WTC11 (cell line): Measurements from ENCODE around the gene C1QTNF12. TPM values are rescaled to one million over a fixed set of nuclear protein-coding genes. Genes with fewer than 3 reads are reported as not detected.

Experiments used
- ATAC-seq: fragments of 200-7000 bp; cut with Tn5 transposase; 2 replicates; pipeline ENCODE4 v1.10.0; 2021; ENCODE audit warnings: mild to moderate bottlenecking, moderate library complexity
- CTCF ChIA-PET: fragments of 300-600 bp; sonication (Branson Sonifier 250); formaldehyde crosslinking; loops from one replicate; lab custom pipeline; 2021; ENCODE audit warnings: antibody characterized with exemption; lab: Charles Lee
- POLR2A ChIA-PET: fragments of 350-600 bp; sonication (Branson Sonifier 250); formaldehyde crosslinking; loops from one replicate; lab custom pipeline; 2021; ENCODE audit warnings: antibody characterized with exemption; lab: Charles Lee
- DNase-seq: peaks from one replicate; pipeline ENCODE4 v3.0.0; 2021; ENCODE audit warnings: low spot score
- H3K27ac Mint-ChIP-seq: 2 replicates; pipeline ENCODE4 v1.8.0; 2021; ENCODE audit warnings: mixed read lengths
- H3K27me3 Mint-ChIP-seq: 2 replicates; pipeline ENCODE4 v1.8.0; 2021; ENCODE audit warnings: low read depth, mild to moderate bottlenecking, moderate library complexity, mixed read lengths
- H3K36me3 Mint-ChIP-seq: 2 replicates; pipeline ENCODE4 v1.8.0; 2021; ENCODE audit warnings: mixed read lengths
- H3K4me1 Mint-ChIP-seq: 2 replicates; pipeline ENCODE4 v1.8.0; 2022; ENCODE audit warnings: mixed read lengths
- H3K4me3 Mint-ChIP-seq: 2 replicates; pipeline ENCODE4 v1.8.0; 2021; ENCODE audit warnings: mild to moderate bottlenecking, moderate library complexity, mixed read lengths
- H3K9me3 Mint-ChIP-seq: 2 replicates; pipeline ENCODE4 v1.8.0; 2021; ENCODE audit warnings: mixed read lengths
- FOXJ3 ChIP-seq: sonication (generic); formaldehyde crosslinking; IDR thresholded peaks from 2 replicates; pipeline ENCODE4 v1.9.0; 2021; ENCODE audit warnings: missing genetic modification reagents, mild to moderate bottlenecking, borderline replicate concordance
- FOXP1 ChIP-seq: sonication (generic); formaldehyde crosslinking; IDR thresholded peaks from 2 replicates; pipeline ENCODE4 v1.8.0; 2022; ENCODE audit warnings: missing genetic modification reagents, mild to moderate bottlenecking, moderate library complexity, borderline replicate concordance
- GABPB1 ChIP-seq: sonication (generic); formaldehyde crosslinking; IDR thresholded peaks from 2 replicates; pipeline ENCODE4 v1.8.1; 2023; ENCODE audit warnings: mild to moderate bottlenecking, missing genetic modification reagents
- GTF2I ChIP-seq: fragments of 250-450 bp; sonication (Bioruptor Pico); conservative IDR thresholded peaks from 2 replicates; pipeline ENCODE4 v1.4.0; 2021; ENCODE audit warnings: mild to moderate bottlenecking
- HMGA2 ChIP-seq: fragments of 250-450 bp; sonication (Bioruptor Pico); IDR thresholded peaks from 2 replicates; pipeline ENCODE4 v1.4.0; 2021; ENCODE audit warnings: mild to moderate bottlenecking, moderate library complexity
- KAT7 ChIP-seq: sonication (generic); formaldehyde crosslinking; IDR thresholded peaks from 2 replicates; pipeline ENCODE4 v1.8.1; 2023; ENCODE audit warnings: missing genetic modification reagents, mild to moderate bottlenecking, borderline replicate concordance
- NFYB ChIP-seq: sonication (generic); formaldehyde crosslinking; conservative IDR thresholded peaks from 2 replicates; pipeline ENCODE4 v1.8.0; 2022; ENCODE audit warnings: low read depth, missing genetic modification reagents
- NR1H2 ChIP-seq: sonication (generic); formaldehyde crosslinking; IDR thresholded peaks from 2 replicates; pipeline ENCODE4 v1.9.0; 2021; ENCODE audit warnings: mild to moderate bottlenecking, moderate library complexity, missing genetic modification reagents
- NR3C1 ChIP-seq: sonication (generic); formaldehyde crosslinking; conservative IDR thresholded peaks from 2 replicates; pipeline ENCODE4 v1.8.1; 2023; ENCODE audit warnings: low read depth, mild to moderate bottlenecking, missing genetic modification reagents
- RORB ChIP-seq: fragments of 250-450 bp; sonication (Bioruptor Pico); IDR thresholded peaks from 2 replicates; pipeline ENCODE4 v1.9.0; 2021; ENCODE audit warnings: mild to moderate bottlenecking
- SMAD3 ChIP-seq: sonication (generic); formaldehyde crosslinking; IDR thresholded peaks from 2 replicates; pipeline ENCODE4 v1.8.0; 2022; ENCODE audit warnings: missing genetic modification reagents, mild to moderate bottlenecking, borderline replicate concordance
- TCF7 ChIP-seq: sonication (generic); formaldehyde crosslinking; IDR thresholded peaks from 2 replicates; pipeline ENCODE4 v1.8.0; 2022; ENCODE audit warnings: mild to moderate bottlenecking, low read depth, missing genetic modification reagents, moderate library complexity
- TEAD1 ChIP-seq: sonication (generic); formaldehyde crosslinking; IDR thresholded peaks from 2 replicates; pipeline ENCODE4 v1.8.0; 2022; ENCODE audit warnings: mild to moderate bottlenecking, missing genetic modification reagents
- TP53 ChIP-seq: sonication (generic); formaldehyde crosslinking; IDR thresholded peaks from 2 replicates; pipeline ENCODE4 v1.8.1; 2023; ENCODE audit warnings: mild to moderate bottlenecking, missing genetic modification reagents
- ZBTB21 ChIP-seq: sonication (generic); formaldehyde crosslinking; IDR thresholded peaks from 2 replicates; pipeline ENCODE4 v1.8.1; 2023; ENCODE audit warnings: mild to moderate bottlenecking, missing genetic modification reagents, borderline replicate concordance
- ZNF219 ChIP-seq: sonication (generic); formaldehyde crosslinking; IDR thresholded peaks from 2 replicates; pipeline ENCODE4 v1.8.0; 2023; ENCODE audit warnings: missing genetic modification reagents, mild to moderate bottlenecking, borderline replicate concordance
- ZNF396 ChIP-seq: fragments of 250-450 bp; sonication (Bioruptor Pico); IDR thresholded peaks from 2 replicates; pipeline ENCODE4 v1.8.0; 2021; ENCODE audit warnings: mild to moderate bottlenecking, moderate library complexity, borderline replicate concordance
- total RNA-seq: library from RNA; stranded (reverse); gene quantifications from 3 replicates; pipeline ENCODE4 v1.2.3, GENCODE V29; 2021
- TF ChIP-seq, protein P1 (sequence below): sonication (generic); formaldehyde crosslinking; IDR thresholded peaks from 2 replicates; pipeline ENCODE4 v1.8.1; 2023; ENCODE audit warnings: mild to moderate bottlenecking, moderate library complexity, missing genetic modification reagents
- TF ChIP-seq, protein P2 (sequence below): sonication (generic); formaldehyde crosslinking; IDR thresholded peaks from 2 replicates; pipeline ENCODE4 v1.8.1; 2023; ENCODE audit warnings: mild to moderate bottlenecking, missing genetic modification reagents, moderate library complexity
- TF ChIP-seq, protein P3 (sequence below): sonication (generic); formaldehyde crosslinking; IDR thresholded peaks from 2 replicates; pipeline ENCODE4 v1.8.1; 2022; ENCODE audit warnings: mild to moderate bottlenecking, moderate library complexity, missing genetic modification reagents
- TF ChIP-seq, protein P4 (sequence below): fragments of 250-450 bp; sonication (Bioruptor Pico); IDR thresholded peaks from 2 replicates; pipeline ENCODE4 v1.9.0; 2021; ENCODE audit warnings: mild to moderate bottlenecking
- TF ChIP-seq, protein P5 (sequence below): fragments of 200-600 bp; IDR thresholded peaks from 2 replicates; pipeline ENCODE4 v1.8.0; 2022; ENCODE audit warnings: antibody characterized with exemption
- TF ChIP-seq, protein P6 (sequence below): sonication (generic); formaldehyde crosslinking; IDR thresholded peaks from 2 replicates; pipeline ENCODE4 v1.8.0; 2022; ENCODE audit warnings: mild to moderate bottlenecking, missing genetic modification reagents
- TF ChIP-seq, protein P7 (sequence below): fragments of 250-450 bp; sonication (Bioruptor Pico); IDR thresholded peaks from 2 replicates; pipeline ENCODE4 v2.1.2; 2022; ENCODE audit warnings: mild to moderate bottlenecking, moderate library complexity

The C1QTNF12 gene
- total RNA-seq, 1 experiment from 2014 or later = 10.3 TPM

DNA sequence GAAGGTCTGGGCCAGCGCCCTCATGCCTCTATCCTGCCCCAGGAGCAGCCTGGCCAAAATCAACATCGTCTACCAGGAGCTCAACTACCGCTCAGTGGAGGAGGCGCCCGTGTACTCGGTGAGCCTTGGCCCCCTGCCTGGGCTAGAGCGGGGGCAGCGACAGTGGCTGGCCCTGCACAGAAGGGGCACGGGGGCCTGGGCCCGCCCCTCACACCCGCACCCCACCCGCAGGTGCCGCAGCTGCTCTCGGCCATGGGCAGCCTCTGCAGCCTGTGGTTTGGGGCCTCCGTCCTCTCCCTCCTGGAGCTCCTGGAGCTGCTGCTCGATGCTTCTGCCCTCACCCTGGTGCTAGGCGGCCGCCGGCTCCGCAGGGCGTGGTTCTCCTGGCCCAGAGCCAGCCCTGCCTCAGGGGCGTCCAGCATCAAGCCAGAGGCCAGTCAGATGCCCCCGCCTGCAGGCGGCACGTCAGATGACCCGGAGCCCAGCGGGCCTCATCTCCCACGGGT lies 44.6 kb upstream of the C1QTNF12 start:
- no peak for ATAC-seq
- no peak overlapping the region for H3K27ac Mint-ChIP-seq
- peaks cover 4% of the 10 kb centered on the region; the same call in 1 of the 2 replicates for H3K4me1 Mint-ChIP-seq
- no peak overlapping the region for H3K4me3 Mint-ChIP-seq
- POLR2A ChIA-PET = interaction anchor here (1.1 kb wide), 1 partner anchor 17 kb away, joined by 5 read pairs; the partner anchor contains the start of gene UBE2J2
- H3K36me3 Mint-ChIP-seq = no peaks in the 10 kb centered on the region
- DNase-seq = no peak
- CTCF ChIA-PET = interaction anchor here (0.6 to 4.3 kb wide), 48 partner anchors 8 to 883 kb away, joined by 3 to 81 read pairs (median 5); partner anchors contain the start of genes B3GALT6, C1QTNF12, C1orf159 and PLEKHN1
- H3K27me3 Mint-ChIP-seq = no peaks in the 10 kb centered on the region
- H3K9me3 Mint-ChIP-seq = no peaks in the 10 kb centered on the region
- TF ChIP-seq TCF7 (CRISPR knock-in tag) = no peak
- no peak for TF ChIP-seq SMAD3
- TF ChIP-seq ZBTB21 (CRISPR knock-in tag) = no peak
- TF ChIP-seq, protein P1, sequence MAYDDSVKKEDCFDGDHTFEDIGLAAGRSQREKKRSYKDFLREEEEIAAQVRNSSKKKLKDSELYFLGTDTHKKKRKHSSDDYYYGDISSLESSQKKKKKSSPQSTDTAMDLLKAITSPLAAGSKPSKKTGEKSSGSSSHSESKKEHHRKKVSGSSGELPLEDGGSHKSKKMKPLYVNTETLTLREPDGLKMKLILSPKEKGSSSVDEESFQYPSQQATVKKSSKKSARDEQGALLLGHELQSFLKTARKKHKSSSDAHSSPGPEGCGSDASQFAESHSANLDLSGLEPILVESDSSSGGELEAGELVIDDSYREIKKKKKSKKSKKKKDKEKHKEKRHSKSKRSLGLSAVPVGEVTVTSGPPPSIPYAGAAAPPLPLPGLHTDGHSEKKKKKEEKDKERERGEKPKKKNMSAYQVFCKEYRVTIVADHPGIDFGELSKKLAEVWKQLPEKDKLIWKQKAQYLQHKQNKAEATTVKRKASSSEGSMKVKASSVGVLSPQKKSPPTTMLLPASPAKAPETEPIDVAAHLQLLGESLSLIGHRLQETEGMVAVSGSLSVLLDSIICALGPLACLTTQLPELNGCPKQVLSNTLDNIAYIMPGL (CRISPR knock-in tag) = no peak
- TF ChIP-seq TEAD1 (CRISPR knock-in tag) = no peak
- TF ChIP-seq, protein P2, sequence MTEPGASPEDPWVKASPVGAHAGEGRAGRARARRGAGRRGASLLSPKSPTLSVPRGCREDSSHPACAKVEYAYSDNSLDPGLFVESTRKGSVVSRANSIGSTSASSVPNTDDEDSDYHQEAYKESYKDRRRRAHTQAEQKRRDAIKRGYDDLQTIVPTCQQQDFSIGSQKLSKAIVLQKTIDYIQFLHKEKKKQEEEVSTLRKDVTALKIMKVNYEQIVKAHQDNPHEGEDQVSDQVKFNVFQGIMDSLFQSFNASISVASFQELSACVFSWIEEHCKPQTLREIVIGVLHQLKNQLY (CRISPR knock-in tag) = no peak
- TF ChIP-seq ZNF219 = no peak
- TF ChIP-seq NR1H2 = no peak
- TF ChIP-seq KAT7 (CRISPR knock-in tag) = no peak
- no peak for TF ChIP-seq GTF2I (CRISPR knock-in tag)
- no peak for TF ChIP-seq NFYB (CRISPR knock-in tag)
- no peak for TF ChIP-seq FOXJ3
- no peak for TF ChIP-seq TP53 (CRISPR knock-in tag)
- TF ChIP-seq GABPB1 (CRISPR knock-in tag) = no peak
- TF ChIP-seq, protein P3, sequence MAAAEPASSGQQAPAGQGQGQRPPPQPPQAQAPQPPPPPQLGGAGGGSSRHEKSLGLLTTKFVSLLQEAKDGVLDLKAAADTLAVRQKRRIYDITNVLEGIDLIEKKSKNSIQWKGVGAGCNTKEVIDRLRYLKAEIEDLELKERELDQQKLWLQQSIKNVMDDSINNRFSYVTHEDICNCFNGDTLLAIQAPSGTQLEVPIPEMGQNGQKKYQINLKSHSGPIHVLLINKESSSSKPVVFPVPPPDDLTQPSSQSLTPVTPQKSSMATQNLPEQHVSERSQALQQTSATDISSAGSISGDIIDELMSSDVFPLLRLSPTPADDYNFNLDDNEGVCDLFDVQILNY (CRISPR knock-in tag) = no peak
- TF ChIP-seq, protein P4, sequence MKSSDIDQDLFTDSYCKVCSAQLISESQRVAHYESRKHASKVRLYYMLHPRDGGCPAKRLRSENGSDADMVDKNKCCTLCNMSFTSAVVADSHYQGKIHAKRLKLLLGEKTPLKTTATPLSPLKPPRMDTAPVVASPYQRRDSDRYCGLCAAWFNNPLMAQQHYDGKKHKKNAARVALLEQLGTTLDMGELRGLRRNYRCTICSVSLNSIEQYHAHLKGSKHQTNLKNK (CRISPR knock-in tag) = no peak

DNA sequence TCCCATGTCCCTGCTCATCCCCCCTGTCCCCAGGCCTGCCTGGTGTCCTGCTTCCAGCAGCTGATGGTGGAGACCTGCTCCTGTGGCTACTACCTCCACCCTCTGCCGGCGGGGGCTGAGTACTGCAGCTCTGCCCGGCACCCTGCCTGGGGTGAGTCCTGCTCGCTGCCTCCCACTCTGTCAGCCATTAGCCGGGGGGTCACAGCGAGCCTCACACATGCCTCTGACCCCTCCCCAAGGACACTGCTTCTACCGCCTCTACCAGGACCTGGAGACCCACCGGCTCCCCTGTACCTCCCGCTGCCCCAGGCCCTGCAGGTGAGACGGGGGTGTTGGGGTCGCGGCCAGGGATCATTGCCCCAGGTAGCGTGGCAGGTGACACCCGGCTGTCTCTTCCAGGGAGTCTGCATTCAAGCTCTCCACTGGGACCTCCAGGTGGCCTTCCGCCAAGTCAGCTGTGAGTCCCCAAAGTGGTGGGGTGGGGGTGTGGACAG lies 43.8 kb upstream of the C1QTNF12 start:
- DNase-seq = peak; percentile 88
- peak; percentile 25 for ATAC-seq
- Mint-ChIP-seq H3K4me3 (no peak overlapping the region), H3K36me3 (no peaks in the 10 kb centered on the region), H3K9me3 (no peaks in the 10 kb centered on the region), H3K4me1 (peaks cover 4% of the 10 kb centered on the region; the same call in 1 of the 2 replicates), H3K27me3 (no peaks in the 10 kb centered on the region), H3K27ac (no peak overlapping the region)
- ChIA-PET POLR2A (no interaction called here), CTCF (interaction anchor here (0.6 to 4.3 kb wide), 21 partner anchors 8 to 306 kb away, joined by 3 to 81 read pairs (median 5); partner anchors contain the start of genes B3GALT6, SCNN1D, SDF4 and UBE2J2)
- TF ChIP-seq, protein P5, sequence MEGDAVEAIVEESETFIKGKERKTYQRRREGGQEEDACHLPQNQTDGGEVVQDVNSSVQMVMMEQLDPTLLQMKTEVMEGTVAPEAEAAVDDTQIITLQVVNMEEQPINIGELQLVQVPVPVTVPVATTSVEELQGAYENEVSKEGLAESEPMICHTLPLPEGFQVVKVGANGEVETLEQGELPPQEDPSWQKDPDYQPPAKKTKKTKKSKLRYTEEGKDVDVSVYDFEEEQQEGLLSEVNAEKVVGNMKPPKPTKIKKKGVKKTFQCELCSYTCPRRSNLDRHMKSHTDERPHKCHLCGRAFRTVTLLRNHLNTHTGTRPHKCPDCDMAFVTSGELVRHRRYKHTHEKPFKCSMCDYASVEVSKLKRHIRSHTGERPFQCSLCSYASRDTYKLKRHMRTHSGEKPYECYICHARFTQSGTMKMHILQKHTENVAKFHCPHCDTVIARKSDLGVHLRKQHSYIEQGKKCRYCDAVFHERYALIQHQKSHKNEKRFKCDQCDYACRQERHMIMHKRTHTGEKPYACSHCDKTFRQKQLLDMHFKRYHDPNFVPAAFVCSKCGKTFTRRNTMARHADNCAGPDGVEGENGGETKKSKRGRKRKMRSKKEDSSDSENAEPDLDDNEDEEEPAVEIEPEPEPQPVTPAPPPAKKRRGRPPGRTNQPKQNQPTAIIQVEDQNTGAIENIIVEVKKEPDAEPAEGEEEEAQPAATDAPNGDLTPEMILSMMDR = peak; percentile 72
- TF ChIP-seq, protein P6, sequence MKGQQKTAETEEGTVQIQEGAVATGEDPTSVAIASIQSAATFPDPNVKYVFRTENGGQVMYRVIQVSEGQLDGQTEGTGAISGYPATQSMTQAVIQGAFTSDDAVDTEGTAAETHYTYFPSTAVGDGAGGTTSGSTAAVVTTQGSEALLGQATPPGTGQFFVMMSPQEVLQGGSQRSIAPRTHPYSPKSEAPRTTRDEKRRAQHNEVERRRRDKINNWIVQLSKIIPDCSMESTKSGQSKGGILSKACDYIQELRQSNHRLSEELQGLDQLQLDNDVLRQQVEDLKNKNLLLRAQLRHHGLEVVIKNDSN (CRISPR knock-in tag) = no peak
- TF ChIP-seq TCF7 (CRISPR knock-in tag) = peak; percentile 11; the same call in 1 of the 2 replicates
- no peak for TF ChIP-seq ZNF396
- no peak for TF ChIP-seq NR3C1 (CRISPR knock-in tag)
- TF ChIP-seq RORB (CRISPR knock-in tag) = no peak
- TF ChIP-seq, protein P7, sequence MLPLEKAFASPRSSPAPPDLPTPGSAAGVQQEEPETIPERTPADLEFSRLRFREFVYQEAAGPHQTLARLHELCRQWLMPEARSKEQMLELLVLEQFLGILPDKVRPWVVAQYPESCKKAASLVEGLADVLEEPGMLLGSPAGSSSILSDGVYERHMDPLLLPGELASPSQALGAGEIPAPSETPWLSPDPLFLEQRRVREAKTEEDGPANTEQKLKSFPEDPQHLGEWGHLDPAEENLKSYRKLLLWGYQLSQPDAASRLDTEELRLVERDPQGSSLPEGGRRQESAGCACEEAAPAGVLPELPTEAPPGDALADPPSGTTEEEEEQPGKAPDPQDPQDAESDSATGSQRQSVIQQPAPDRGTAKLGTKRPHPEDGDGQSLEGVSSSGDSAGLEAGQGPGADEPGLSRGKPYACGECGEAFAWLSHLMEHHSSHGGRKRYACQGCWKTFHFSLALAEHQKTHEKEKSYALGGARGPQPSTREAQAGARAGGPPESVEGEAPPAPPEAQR (CRISPR knock-in tag) = no peak
- TF ChIP-seq HMGA2 = no peak
- 0 out of 2 replicates have a peak, but pooled peaks have one; percentile 36 for TF ChIP-seq FOXP1
